HG03460 (cell line): ENCODE data around the gene ABCA5.
"Not testable (repeated sequence)": the region's sequence is repeated elsewhere in the genome, so short reads cannot be mapped to it uniquely, and the experiment has no call there.

ENCODE experiments used
- ATAC-seq: cut with Tn5 transposase; IDR thresholded peaks from one replicate; pipeline ENCODE4 v1.9.1; 2021; ENCODE audit not compliant: unreplicated experiment

Gene ABCA5

GRCh38 chr17:69222707-69223258 is 104.2 kb downstream of the ABCA5 start:
- no peak for ATAC-seq

- ATAC-seq: no peak
These were observed 106.8 kb downstream of the ABCA5 start for GRCh38 chr17:69220098-69220497.

GRCh38 chr17:69218986-69219385 is 107.9 kb downstream of the ABCA5 start:
- ATAC-seq: no peak

- ATAC-seq: no peak
These were observed 113.7 kb downstream of the ABCA5 start for GRCh38 chr17:69213059-69213813.

GRCh38 chr17:69208640-69209039 is 118.3 kb downstream of the ABCA5 start:
- ATAC-seq: no peak

GRCh38 chr17:69207151-69207550 is 119.8 kb downstream of the ABCA5 start:
- no peak for ATAC-seq

- no peak for ATAC-seq
These were observed 128.7 kb downstream of the ABCA5 start for GRCh38 chr17:69198238-69198637.

- not testable (repeated sequence) for ATAC-seq
These were observed 130.8 kb downstream of the ABCA5 start for GRCh38 chr17:69196105-69196653.
